GM12878 (cell line): ENCODE results near the gene SYT1. TPM values are rescaled to one million over a fixed set of nuclear protein-coding genes. Genes with fewer than 3 reads are reported as not detected.

ENCODE experiments used
- ATAC-seq: fragments of 200-7000 bp; cut with Tn5 transposase; 3 replicates; pipeline ENCODE4 v1.9.1; 2020; ENCODE audit warnings: mild to moderate bottlenecking, moderate library complexity
- BruUV-seq: library from RNA; stranded (reverse); fragments of 400-500 nt; replicated peaks from 2 replicates; lab custom pipeline; 2021; lab: Mats Ljungman, UMichigan
- CTCF ChIA-PET: fragments of 300-600 bp; sonication (Branson Sonifier 250); formaldehyde crosslinking; extraction: SDS; loops from one replicate; lab custom pipeline; 2021; ENCODE audit warnings: inconsistent platforms; lab: Yijun Ruan, JAX
- POLR2A ChIA-PET: fragments of 350-600 bp; formaldehyde crosslinking; extraction: SDS; loops from one replicate; lab custom pipeline; 2021; ENCODE audit warnings: inconsistent platforms; lab: Charles Lee
- RAD21 ChIA-PET: fragments of 300-600 bp; sonication (Branson Sonifier 250); formaldehyde crosslinking; loops from one replicate; lab custom pipeline; 2023; ENCODE audit warnings: antibody characterized with exemption; ENCODE audit not compliant: unreplicated experiment; lab: Charles Lee
- SMC1A ChIA-PET: fragments of 300-600 bp; sonication (Branson Sonifier 250); formaldehyde crosslinking; loops from one replicate; lab custom pipeline; 2023; ENCODE audit not compliant: unreplicated experiment, uncharacterized antibody; lab: Charles Lee
- DNase-seq: peaks from one replicate; pipeline ENCODE4 v3.0.0-alpha.2; 2011; ENCODE audit warnings: low read depth, low spot score
- FAIRE-seq: peaks from 3 replicates; lab custom pipeline; 2011; peaks lifted over from hg19 to GRCh38; lab: Jason Lieb, UNC
- H2AFZ ChIP-seq: 2 replicates; pipeline ENCODE4 v1.6.0; 2011; ENCODE audit warnings: low read depth, low read length, control low read depth; ENCODE audit not compliant: control insufficient read depth
- H3K27ac ChIP-seq: 2 replicates; pipeline ENCODE4 v1.5.1; 2011; ENCODE audit warnings: control low read depth; ENCODE audit not compliant: control insufficient read depth, insufficient read depth
- H3K27me3 ChIP-seq, 2 experiments: replicated peaks in 1 of 2; 2 replicates each; pipeline versions ENCODE4 v1.6.0 to v1.6.1; 2011; ENCODE audit warnings: low read length in 1 of 2; ENCODE audit not compliant: control insufficient read depth in 2 of 2, insufficient read depth in 2 of 2
- H3K36me3 ChIP-seq, 2 experiments: 2 replicates each; pipeline ENCODE4 v1.5.1; 2011; ENCODE audit warnings: low read length in 1 of 2; ENCODE audit not compliant: control insufficient read depth in 2 of 2, insufficient read depth in 2 of 2
- H3K4me1 ChIP-seq: 2 replicates; pipeline ENCODE4 v1.6.1; 2011; ENCODE audit warnings: mild to moderate bottlenecking, low read length, moderate library complexity, mixed read lengths; ENCODE audit not compliant: control insufficient read depth, insufficient read depth
- H3K4me2 ChIP-seq: 2 replicates; pipeline ENCODE4 v1.6.0; 2011; ENCODE audit warnings: control low read depth; ENCODE audit not compliant: control insufficient read depth, insufficient read depth
- H3K4me3 ChIP-seq: fragments of 200-600 bp; sonication (generic); 2 replicates; pipeline ENCODE4 v1.5.1; 2016
- H3K79me2 ChIP-seq: 2 replicates; pipeline ENCODE4 v1.6.0; 2011; ENCODE audit warnings: low read length; ENCODE audit not compliant: control insufficient read depth, insufficient read depth
- H3K9ac ChIP-seq: 2 replicates; pipeline ENCODE4 v1.8.0; 2011; ENCODE audit warnings: low read length, control low read depth, mixed read lengths; ENCODE audit not compliant: control insufficient read depth, insufficient read depth
- H3K9me3 ChIP-seq: replicated peaks from 3 replicates; pipeline ENCODE4 v1.5.1; 2011; ENCODE audit warnings: mild to moderate bottlenecking, low read length; ENCODE audit not compliant: control insufficient read depth, insufficient read depth
- H4K20me1 ChIP-seq: 2 replicates; pipeline ENCODE4 v1.6.0; 2011; ENCODE audit not compliant: control insufficient read depth, insufficient read depth
- EED ChIP-seq: sonication (generic); IDR thresholded peaks from 2 replicates; pipeline ENCODE4 v1.6.1; 2016; ENCODE audit warnings: antibody characterized with exemption, low read depth
- ETV6 ChIP-seq, 2 experiments: fragments of 450-650 bp in 1 of 2; IDR thresholded peaks in 1 of 2; conservative IDR thresholded peaks in 1 of 2; 2 replicates each; pipeline ENCODE4 v1.6.1; 2014; ENCODE audit warnings: antibody characterized with exemption in 1 of 2, borderline replicate concordance in 1 of 2, low read depth in 1 of 2, mild to moderate bottlenecking in 1 of 2, moderate library complexity in 1 of 2
- HDGF ChIP-seq: fragments of 450-650 bp; IDR thresholded peaks from 2 replicates; pipeline ENCODE4 v1.6.1; 2016; ENCODE audit warnings: antibody characterized with exemption
- IKZF1 ChIP-seq: fragments of 450-650 bp; conservative IDR thresholded peaks from 2 replicates; pipeline ENCODE4 v1.6.1; 2017; ENCODE audit warnings: antibody characterized with exemption, mild to moderate bottlenecking
- NFXL1 ChIP-seq: fragments of 450-650 bp; IDR thresholded peaks from 2 replicates; pipeline ENCODE4 v1.6.1; 2017; ENCODE audit warnings: antibody characterized with exemption, mild to moderate bottlenecking, borderline replicate concordance
- NRF1 ChIP-seq: conservative IDR thresholded peaks from 2 replicates; pipeline ENCODE4 v1.6.1; 2011; ENCODE audit warnings: mild to moderate bottlenecking, low read depth, low read length, improper control_type of control experiment
- PRDM15 ChIP-seq: fragments of 450-650 bp; formaldehyde crosslinking; IDR thresholded peaks from 2 replicates; pipeline ENCODE4 v1.4.0; 2020; ENCODE audit warnings: mild to moderate bottlenecking, moderate library complexity
- STAT1 ChIP-seq: fragments of 450-650 bp; conservative IDR thresholded peaks from 2 replicates; pipeline ENCODE4 v1.6.1; 2014; ENCODE audit warnings: antibody characterized with exemption, mild to moderate bottlenecking
- TCF12 ChIP-seq: IDR thresholded peaks from 2 replicates; pipeline ENCODE4 v1.6.1; 2011; ENCODE audit warnings: low read depth, mild to moderate bottlenecking, low read length
- ZBTB4 ChIP-seq: fragments of 450-650 bp; formaldehyde crosslinking; IDR thresholded peaks from 2 replicates; pipeline ENCODE4 v1.4.0; 2022; ENCODE audit warnings: mild to moderate bottlenecking, moderate library complexity
- WGBS: methylation state at CpG from one replicate; pipeline ENCODE4 v1.1.6; 2016; ENCODE audit warnings: low lambda C conversion rate; ENCODE audit not compliant: insufficient replicate concordance, insufficient coverage; ENCODE audit errors: missing lambda C conversion rate; 5-methylcytosine and 5-hydroxymethylcytosine counted together
- in situ Hi-C: fragments of 300-500 bp; cut with MboI; formaldehyde crosslinking; loops from 9 replicates; pipeline ENCODE4 v1.14.3; 2018; ENCODE audit warnings: mixed read lengths
- intact Hi-C: fragments of 100-400 bp; cut with micrococcal nuclease; formaldehyde crosslinking; loops from one replicate; pipeline ENCODE4 v1.14.2; 2022; ENCODE audit not compliant: unreplicated experiment
- polyA plus RNA-seq, 11 experiments: library from polyadenylated mRNA; depleted of rRNA in 4 of 11; unstranded in 6 of 11; stranded (reverse) in 5 of 11; fragments of >200 nt; fragmentation: Nextera tagmentation in 4 of 11; fragmentation: Illumina TruSeq in 1 of 11; extraction: Ambion mirVana in 4 of 11; extraction: Trizol in 1 of 11; gene quantifications; 1 replicate in 1 of 11; 2 replicates in 10 of 11; pipeline versions ENCODE4 v1.2.1 to v1.2.3, GENCODE V29; 2011 to 2016; ENCODE audit warnings: inconsistent platforms in 2 of 11, missing spikeins in 2 of 11, low read depth in 1 of 11
- total RNA-seq, 4 experiments: library from RNA; depleted of rRNA in 3 of 4; stranded (reverse); fragments of >200 nt in 3 of 4; fragmentation: Illumina TruSeq in 1 of 4; extraction: Trizol in 1 of 4; gene quantifications; 2 replicates each; pipeline versions ENCODE4 v1.2.1 to v1.2.3, GENCODE V29; 2013 to 2021
- TF ChIP-seq, protein P1 (sequence below): IDR thresholded peaks from 2 replicates; pipeline ENCODE4 v1.6.1; 2012; ENCODE audit warnings: improper control_type of control experiment, low read depth, low read length; ENCODE audit not compliant: insufficient replicate concordance

The SYT1 gene
- total and polyA plus RNA-seq, 10 of the 15 experiments (the other 5 are each of a cell fraction or from before 2014, with no cell fraction given): 0.10 to 0.28 TPM; not detected in 8

DNA sequence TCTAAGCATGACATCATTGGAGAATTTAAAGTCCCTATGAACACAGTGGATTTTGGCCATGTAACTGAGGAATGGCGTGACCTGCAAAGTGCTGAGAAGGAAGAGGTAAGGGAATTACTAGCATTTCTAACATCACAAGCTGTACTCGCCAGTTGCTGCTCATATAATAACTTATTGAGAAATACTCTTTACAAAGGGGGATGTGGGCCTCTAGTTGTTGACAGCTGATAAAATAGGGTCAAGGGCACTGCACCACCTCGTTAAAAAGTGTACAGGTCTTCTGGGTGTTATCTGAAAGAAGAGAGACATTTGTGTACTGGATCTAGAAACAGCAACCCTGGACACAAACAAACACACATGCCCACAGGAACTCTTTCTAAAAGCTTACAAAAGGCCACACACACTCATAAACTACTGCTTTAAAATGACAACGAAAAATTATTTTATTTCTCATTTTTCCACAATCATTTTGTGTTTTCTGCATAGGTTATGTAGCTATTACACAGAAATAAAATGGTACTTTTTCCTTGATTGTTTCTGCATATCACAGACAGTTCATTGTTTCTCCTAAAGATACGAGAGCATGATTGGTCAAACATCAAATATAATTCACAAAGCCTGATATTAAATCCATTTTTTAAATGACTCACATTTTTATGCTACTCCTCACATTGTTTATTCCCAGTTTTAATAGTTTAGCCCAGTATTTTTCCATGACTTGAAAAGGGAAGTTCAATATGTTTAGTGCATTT lies 435.0 kb downstream of the SYT1 start:
- no peak for FAIRE-seq
- TF ChIP-seq, protein P1, sequence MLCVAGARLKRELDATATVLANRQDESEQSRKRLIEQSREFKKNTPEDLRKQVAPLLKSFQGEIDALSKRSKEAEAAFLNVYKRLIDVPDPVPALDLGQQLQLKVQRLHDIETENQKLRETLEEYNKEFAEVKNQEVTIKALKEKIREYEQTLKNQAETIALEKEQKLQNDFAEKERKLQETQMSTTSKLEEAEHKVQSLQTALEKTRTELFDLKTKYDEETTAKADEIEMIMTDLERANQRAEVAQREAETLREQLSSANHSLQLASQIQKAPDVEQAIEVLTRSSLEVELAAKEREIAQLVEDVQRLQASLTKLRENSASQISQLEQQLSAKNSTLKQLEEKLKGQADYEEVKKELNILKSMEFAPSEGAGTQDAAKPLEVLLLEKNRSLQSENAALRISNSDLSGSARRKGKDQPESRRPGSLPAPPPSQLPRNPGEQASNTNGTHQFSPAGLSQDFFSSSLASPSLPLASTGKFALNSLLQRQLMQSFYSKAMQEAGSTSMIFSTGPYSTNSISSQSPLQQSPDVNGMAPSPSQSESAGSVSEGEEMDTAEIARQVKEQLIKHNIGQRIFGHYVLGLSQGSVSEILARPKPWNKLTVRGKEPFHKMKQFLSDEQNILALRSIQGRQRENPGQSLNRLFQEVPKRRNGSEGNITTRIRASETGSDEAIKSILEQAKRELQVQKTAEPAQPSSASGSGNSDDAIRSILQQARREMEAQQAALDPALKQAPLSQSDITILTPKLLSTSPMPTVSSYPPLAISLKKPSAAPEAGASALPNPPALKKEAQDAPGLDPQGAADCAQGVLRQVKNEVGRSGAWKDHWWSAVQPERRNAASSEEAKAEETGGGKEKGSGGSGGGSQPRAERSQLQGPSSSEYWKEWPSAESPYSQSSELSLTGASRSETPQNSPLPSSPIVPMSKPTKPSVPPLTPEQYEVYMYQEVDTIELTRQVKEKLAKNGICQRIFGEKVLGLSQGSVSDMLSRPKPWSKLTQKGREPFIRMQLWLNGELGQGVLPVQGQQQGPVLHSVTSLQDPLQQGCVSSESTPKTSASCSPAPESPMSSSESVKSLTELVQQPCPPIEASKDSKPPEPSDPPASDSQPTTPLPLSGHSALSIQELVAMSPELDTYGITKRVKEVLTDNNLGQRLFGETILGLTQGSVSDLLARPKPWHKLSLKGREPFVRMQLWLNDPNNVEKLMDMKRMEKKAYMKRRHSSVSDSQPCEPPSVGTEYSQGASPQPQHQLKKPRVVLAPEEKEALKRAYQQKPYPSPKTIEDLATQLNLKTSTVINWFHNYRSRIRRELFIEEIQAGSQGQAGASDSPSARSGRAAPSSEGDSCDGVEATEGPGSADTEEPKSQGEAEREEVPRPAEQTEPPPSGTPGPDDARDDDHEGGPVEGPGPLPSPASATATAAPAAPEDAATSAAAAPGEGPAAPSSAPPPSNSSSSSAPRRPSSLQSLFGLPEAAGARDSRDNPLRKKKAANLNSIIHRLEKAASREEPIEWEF: no peak
- TF ChIP-seq TCF12 (no peak), PRDM15 (CRISPR knock-in tag) (no peak), ETV6 (conservative IDR thresholded peaks at IDR 0.05 in 1 of 2, IDR thresholded peaks at IDR 0.05 in 1 of 2; ENCODE audit: borderline replicate concordance in 1 of 2, low read depth in 1 of 2) (no peak), NFXL1 (no peak), ZBTB4 (CRISPR knock-in tag) (no peak), NRF1 (no peak), EED (no peak), HDGF (no peak), STAT1 (no peak), IKZF1 (no peak)

More for the DNA sequence above, 435.0 kb downstream of the SYT1 start:
- no peaks in the 10 kb centered on the region for H4K20me1 ChIP-seq
- H3K36me3 ChIP-seq: no peaks in the 10 kb centered on the region
- H3K27ac ChIP-seq: no peak overlapping the region
- no peak for DNase-seq
- in situ Hi-C loops (no loop called here), intact Hi-C loops (no loop called here)
- CTCF ChIA-PET: no interaction called here
- H3K9ac ChIP-seq: no peak overlapping the region
- BruUV-seq: no TSS peak
- no peaks in the 10 kb centered on the region for H3K9me3 ChIP-seq
- no peak for ATAC-seq
- no peak overlapping the region for H2AFZ ChIP-seq
- H3K79me2 ChIP-seq: no peaks in the 10 kb centered on the region
- RAD21 ChIA-PET: no interaction called here
- H3K27me3 ChIP-seq: no peaks in the 10 kb centered on the region
- no peaks in the 10 kb centered on the region for H3K4me1 ChIP-seq
- SMC1A ChIA-PET: interaction anchor here (0.7 to 0.9 kb wide), 2 partner anchors 10 to 1789 kb away, joined by 3 read pairs; no protein-coding TSS in a partner anchor
- 0% methylated on average over 5 of the region's 5 CpGs for WGBS
- POLR2A ChIA-PET: no interaction called here
- no peak overlapping the region for H3K4me3 ChIP-seq
- H3K4me2 ChIP-seq: no peak overlapping the region
